ENCODE measurements around the gene SLC35E1.

The SLC35E1 gene

GRCh38 chr19:16599655-16600346 is 27.6 kb upstream of the SLC35E1 start:
- in situ Hi-C loops (cut with MboI; ENCODE audit: low sequenced_read_pairs) = no loop called here

DNA sequence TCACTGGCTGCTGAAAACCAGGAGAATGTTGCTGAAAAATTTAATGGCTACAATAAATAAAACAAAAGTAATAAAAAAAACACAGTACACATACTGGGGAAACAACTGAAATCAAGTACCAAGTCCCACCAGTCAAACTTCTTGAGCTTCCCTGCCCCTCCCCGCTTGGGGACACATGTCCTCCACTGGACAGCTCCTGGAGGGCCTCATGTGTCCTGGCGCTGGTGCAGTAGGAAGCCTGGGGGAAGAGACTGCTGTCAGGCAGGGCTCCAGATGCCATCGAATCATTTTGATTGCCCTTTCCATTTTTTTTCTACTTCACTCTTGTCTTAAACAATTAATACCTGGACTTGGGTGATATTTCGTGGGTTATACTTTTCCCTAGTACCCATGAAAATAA is 26.6 kb upstream of the SLC35E1 start:
- in situ Hi-C loops (cut with MboI; ENCODE audit: low sequenced_read_pairs) = no loop called here

- in situ Hi-C loops (cut with MboI; ENCODE audit: low sequenced_read_pairs) = no loop called here
These were observed 24.2 kb upstream of the SLC35E1 start for GRCh38 chr19:16596399-16596798.

DNA sequence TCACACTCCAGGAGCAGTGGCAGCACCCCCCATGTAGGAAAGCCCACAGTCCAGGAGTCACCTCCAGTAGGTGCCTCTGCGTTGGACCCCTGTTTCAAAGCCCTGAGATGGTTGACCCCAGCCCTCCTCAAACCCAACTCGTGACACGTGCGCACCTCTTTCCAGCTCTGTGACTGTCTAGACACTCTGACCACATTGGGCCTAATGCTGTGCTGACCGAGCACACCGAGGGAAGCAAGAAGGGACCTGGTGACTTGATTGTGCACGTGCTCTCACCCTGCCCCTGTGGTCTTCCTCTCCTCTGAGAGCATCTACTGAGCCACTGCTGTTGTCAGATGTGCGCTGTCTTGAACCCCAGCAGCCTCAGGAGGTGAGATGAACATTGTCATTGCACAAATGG is 22.9 kb upstream of the SLC35E1 start:
- in situ Hi-C loops (cut with MboI; ENCODE audit: low sequenced_read_pairs) = no loop called here

DNA sequence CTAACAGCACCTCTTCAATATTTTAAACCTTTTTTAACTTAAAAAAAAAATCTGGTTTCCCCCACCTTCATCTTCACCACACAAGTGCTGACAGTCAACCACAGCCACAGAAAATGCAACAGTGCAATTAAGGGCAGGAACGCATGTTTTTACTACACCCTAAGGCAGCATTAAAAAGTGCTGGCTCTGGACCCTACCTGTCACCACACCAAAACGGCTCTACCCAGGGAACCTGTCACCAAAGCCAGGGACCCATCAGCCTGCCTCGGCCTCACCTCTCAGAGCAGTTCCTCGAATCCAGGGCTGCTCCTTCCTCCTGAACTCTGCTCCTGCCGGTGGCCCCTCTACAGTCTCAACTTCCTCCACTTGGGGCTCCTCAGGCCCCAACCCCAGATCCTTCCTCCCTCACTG is 22.5 kb upstream of the SLC35E1 start:
- in situ Hi-C loops (cut with MboI; ENCODE audit: low sequenced_read_pairs) = no loop called here

GRCh38 chr19:16594131-16594586 is 21.9 kb upstream of the SLC35E1 start:
- in situ Hi-C loops (cut with MboI; ENCODE audit: low sequenced_read_pairs) = no loop called here

DNA sequence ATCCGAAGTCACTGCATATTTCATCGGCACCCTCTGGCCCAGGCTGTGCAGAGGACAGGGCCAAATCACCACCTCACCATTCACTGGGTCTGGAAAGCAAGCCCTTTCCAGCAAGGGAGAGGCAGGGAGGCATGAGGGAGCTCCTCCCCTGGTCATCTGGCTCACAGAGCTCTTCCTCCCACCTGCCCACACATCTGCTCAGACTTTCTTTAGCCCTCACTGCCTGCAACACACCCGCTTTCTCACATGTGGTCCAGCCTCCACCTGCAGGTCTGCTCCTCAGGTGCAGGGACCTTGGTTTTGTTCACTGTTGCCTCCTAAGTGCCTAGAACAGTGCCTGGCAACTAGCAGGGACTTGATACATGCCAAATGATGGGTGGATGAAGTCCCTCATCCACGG is 21.0 kb upstream of the SLC35E1 start:
- in situ Hi-C loops (cut with MboI; ENCODE audit: low sequenced_read_pairs) = no loop called here

GRCh38 chr19:16591803-16592556 is 19.8 kb upstream of the SLC35E1 start:
- in situ Hi-C loops (cut with MboI; ENCODE audit: low sequenced_read_pairs) = no loop called here

DNA sequence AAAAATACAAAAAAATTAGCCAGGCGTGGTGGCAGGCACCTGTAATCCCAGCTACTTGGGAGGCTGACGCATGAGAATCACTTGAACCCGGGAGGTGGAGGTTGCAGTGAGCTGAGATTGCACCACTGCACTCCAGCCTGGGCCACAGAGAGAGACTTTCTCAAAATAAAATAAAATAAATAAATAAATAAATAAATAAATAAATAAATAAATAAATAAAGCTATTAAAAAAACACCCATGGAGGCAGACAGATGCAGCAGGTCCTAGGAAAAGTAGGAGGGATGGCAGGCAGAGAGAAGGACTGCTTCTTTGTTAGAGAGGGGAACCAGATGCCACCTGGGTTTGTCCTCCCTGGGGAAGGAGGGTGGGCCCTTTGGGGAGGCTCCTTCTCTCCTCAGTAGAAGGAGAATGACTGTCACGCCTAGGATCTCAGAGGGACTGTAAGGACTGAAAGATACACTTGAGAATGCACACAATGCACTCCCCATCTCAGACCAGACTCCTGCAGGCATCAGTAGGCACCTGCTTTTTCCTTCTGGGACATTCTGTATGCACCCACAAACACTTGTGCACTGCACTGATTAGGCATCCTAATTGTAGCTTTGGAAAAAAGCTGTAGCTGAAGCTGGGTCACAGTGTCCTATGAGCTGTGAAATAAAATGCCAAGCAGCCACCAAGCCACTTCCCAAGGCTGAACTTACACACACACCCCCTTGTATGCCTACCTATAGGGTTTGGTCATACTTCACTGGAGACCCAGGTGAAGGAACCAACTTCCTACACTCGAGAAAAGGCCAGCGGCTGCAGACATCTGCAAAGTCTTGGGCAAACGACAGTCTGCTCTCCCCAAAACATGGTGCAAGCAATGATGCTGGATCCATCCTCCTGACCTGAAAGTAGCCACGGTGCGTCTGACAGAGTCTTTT is 18.9 kb upstream of the SLC35E1 start:
- in situ Hi-C loops (cut with MboI; ENCODE audit: low sequenced_read_pairs) = no loop called here

DNA sequence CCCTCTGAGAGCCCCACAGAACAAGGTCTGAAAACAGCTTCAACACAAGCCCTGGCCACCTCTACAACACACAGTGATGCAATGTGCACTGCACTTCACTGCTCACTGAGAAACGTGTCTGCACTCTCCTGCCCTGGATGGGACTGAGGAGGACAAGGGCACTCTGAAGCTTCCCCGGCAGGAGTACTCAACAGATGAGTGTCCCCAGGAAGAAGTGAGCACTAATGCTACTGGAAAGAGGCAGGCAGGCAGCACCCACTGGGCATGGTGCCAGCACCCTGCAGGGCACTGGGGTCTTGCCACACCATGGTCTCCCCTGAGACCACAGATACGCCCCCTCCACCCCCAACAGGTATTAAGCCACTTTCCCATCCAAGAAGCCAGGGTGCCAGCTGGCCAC is 17.7 kb upstream of the SLC35E1 start:
- in situ Hi-C loops (cut with MboI; ENCODE audit: low sequenced_read_pairs) = no loop called here

DNA sequence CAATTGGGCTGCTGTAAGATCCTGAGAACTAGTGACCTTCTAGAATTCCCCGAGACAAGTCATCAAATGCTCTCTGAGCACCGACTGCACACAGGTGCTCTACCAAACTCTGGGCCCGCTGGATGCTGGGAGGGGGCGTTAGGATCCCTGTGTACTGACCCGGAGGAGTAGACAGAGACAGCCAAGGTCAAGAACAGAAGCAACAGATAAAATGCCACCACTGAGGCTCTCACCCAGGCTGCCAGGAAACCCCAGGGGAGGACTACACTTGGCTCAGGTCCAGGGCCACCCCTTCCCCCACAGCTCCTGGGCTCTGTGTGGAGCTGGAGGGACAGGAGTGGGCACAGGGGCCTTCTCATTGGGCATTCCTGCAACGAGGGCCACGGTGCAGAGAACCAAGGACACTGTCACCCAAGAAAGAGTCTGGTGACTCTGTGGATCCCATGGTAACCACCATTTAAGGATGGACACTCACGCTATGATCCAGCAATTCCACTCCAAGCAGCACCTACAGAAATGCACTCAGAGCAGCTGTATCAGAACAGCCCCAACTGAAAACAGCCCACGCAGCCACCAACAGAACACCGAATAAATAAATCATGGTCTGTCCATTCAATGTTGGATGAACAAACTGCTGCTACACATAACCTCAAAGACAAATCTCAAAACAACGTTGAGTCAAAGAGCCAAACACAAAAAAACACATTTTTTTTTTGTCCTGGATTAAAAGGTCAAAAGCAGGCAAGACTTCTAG is 16.8 kb upstream of the SLC35E1 start:
- in situ Hi-C loops (cut with MboI; ENCODE audit: low sequenced_read_pairs) = no loop called here

DNA sequence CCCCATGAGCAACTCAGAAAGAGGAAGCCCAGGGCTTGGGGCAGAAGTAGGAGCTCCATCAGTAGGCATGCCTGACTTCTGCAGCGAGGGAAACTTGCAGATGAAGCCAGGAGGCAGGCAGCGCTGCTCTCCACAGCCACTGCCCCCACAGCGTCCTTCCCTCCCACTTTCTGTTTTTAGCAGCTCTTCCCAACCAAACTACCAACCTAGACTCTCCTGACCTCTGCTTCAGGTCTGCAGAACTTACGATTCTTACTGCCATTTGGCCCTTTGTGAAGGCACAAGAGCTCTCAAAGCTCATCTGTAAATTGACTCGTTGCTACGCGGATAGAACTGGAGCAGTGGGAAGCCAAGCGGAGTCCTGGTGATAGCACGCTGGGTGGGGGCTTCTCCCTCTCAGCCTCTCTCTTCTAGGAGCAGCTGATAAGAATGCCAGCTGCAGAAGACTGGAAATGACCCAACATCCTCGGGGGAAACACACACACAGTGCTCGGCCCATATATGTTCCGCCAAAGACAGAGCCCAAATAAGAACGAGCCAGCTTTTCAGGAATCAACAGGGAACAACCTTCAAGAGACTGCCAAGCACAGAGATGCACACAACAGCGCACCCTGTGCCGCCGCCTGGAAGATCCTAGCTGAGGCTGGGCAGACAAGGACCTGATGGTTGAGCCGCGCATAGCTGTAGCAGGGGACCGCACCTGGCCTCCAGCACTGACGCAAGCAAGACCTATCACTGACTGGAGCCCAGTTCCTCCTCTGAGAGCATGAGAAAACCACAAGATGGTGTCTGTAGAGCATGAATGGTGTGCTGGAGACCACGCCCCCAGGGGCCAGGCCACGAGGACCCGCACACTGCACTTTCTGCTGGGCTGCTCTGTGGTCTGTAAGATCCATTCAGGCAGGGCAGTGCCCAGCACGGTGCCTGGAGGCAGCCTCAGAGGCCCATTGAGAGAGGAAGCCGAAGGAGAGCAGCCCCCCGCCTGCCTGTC is 15.9 kb upstream of the SLC35E1 start:
- in situ Hi-C loops (cut with MboI; ENCODE audit: low sequenced_read_pairs) = no loop called here

GRCh38 chr19:16586991-16587832 is 15.0 kb upstream of the SLC35E1 start:
- in situ Hi-C loops (cut with MboI; ENCODE audit: low sequenced_read_pairs) = no loop called here

DNA sequence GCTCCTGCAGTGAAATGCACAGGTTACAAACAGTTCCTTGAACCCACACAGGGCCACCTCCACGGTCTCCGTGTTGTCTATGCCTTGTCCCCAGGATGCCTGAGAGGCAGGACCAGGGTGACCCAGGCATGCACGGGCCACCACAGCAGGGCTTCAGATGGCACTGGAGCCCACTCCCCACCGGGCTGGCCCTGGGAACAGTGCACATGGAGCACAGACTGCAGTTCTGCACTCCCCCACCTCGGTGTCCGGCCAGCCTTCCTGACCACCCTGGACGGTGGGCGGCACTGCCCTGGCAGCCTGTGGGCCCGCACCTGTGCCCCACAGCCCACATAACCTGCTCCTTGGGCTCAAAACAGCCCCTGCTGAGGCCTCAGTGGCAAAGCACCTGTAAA is 14.3 kb upstream of the SLC35E1 start:
- in situ Hi-C loops (cut with MboI; ENCODE audit: low sequenced_read_pairs) = no loop called here

- in situ Hi-C loops (cut with MboI; ENCODE audit: low sequenced_read_pairs) = no loop called here
These were observed 13.7 kb upstream of the SLC35E1 start for GRCh38 chr19:16585808-16586476.

DNA sequence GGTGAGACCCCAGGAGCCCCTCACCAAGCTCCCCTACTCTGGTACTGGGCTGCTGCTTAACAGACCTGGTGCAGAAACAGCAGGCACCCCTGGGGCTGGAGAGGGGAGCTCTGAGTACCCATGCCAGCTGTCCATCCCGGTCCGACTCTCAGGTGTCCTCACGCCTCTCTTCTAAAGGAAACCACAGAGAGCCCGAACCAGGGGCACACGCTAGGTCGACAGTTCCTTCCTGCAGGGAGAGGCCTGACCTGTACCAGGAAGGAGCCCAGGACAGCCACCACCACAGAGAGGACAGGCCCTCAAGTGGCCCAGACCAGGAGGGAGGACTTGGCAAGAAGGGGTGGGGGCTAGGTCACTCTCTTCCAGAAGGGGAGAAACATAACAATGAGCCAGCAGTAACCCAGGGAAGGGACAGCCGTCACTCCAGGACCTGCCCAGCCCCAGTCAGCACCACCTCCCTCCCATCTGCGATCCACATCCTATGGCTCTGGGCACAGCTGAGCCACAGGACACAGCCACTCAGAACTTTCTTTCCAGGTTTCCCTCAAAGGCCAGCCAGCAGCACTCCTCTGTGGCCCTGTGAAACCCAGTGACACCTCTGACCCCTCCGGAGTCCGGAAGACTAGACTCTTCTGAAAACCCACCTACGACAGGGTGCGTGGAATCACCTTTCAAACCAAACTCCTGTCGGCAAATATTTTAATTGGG is 13.0 kb upstream of the SLC35E1 start:
- in situ Hi-C loops (cut with MboI; ENCODE audit: low sequenced_read_pairs) = no loop called here
